ENCODE measurements around the gene MRE11.
"Not testable (repeated sequence)": the region's sequence is repeated elsewhere in the genome, so short reads cannot be mapped to it uniquely, and the experiment has no call there.

Gene MRE11

GRCh38 chr11:94493281-94494125 lies at the start of gene MRE11, which contains the start of gene ANKRD49:
Gene MRE11, minus strand, starts transcription at chr11:94493844. Its CDS starts 1,043 bp downstream, at chr11:94492801.
Gene ANKRD49, plus strand, starts transcription at chr11:94493984. Its CDS starts 2,710 bp downstream, at chr11:94496694.
- FAIRE-seq, result peak; percentile 99

- no peak for FAIRE-seq
These were observed 45.8 kb upstream of the MRE11 start for GRCh38 chr11:94539420-94539819.

GRCh38 chr11:94537031-94537600 lies 43.5 kb upstream of the MRE11 start:
- no peak for FAIRE-seq

GRCh38 chr11:94536386-94536785 lies 42.7 kb upstream of the MRE11 start:
- FAIRE-seq, result no peak

GRCh38 chr11:94533696-94534630 lies 40.3 kb upstream of the MRE11 start:
- FAIRE-seq, result no peak

GRCh38 chr11:94533206-94533605 lies 39.6 kb upstream of the MRE11 start:
- no peak for FAIRE-seq

- FAIRE-seq, result no peak
These were observed 38.6 kb upstream of the MRE11 start for GRCh38 chr11:94532211-94532610.

- FAIRE-seq, result no peak
These were observed 34.9 kb upstream of the MRE11 start for GRCh38 chr11:94528551-94528950.

- no peak for FAIRE-seq
These were observed 33.2 kb upstream of the MRE11 start for GRCh38 chr11:94526645-94527438.

- FAIRE-seq, result no peak
These were observed 32.1 kb upstream of the MRE11 start for GRCh38 chr11:94525546-94526324.

- FAIRE-seq, result no peak
These were observed 30.7 kb upstream of the MRE11 start for GRCh38 chr11:94524341-94524740.

- FAIRE-seq, result no peak
These were observed 28.0 kb upstream of the MRE11 start for GRCh38 chr11:94521684-94522083.

- FAIRE-seq, result peak; percentile 94
These were observed 25.9 kb upstream of the MRE11 start for GRCh38 chr11:94519478-94520084.

- no peak for FAIRE-seq
These were observed 24.7 kb upstream of the MRE11 start for GRCh38 chr11:94518300-94518699.

- FAIRE-seq, result no peak
These were observed 23.1 kb upstream of the MRE11 start for GRCh38 chr11:94516725-94517124.

GRCh38 chr11:94515398-94515797 lies 21.8 kb upstream of the MRE11 start:
- no peak for FAIRE-seq

- no peak for FAIRE-seq
These were observed 19.4 kb upstream of the MRE11 start for GRCh38 chr11:94513091-94513490.

GRCh38 chr11:94511932-94512781 lies 18.5 kb upstream of the MRE11 start, which contains the start of gene C11orf97:
Gene C11orf97, plus strand, starts transcription at chr11:94512461. Its CDS starts 68 bp downstream, at chr11:94512529.
- FAIRE-seq, result no peak

GRCh38 chr11:94507485-94507884 lies 13.8 kb upstream of the MRE11 start:
- FAIRE-seq, result no peak

- FAIRE-seq, result not testable (repeated sequence)
These were observed 12.9 kb upstream of the MRE11 start for GRCh38 chr11:94506513-94506912.

Data from G401.6 (cell line).